Liver (tissue), 9 donors: ENCODE data around the gene ARHGEF18. TPM values are rescaled to one million over a fixed set of nuclear protein-coding genes. Genes with fewer than 3 reads are reported as not detected.
"Not testable (repeated sequence)": the region's sequence is repeated elsewhere in the genome, so short reads cannot be mapped to it uniquely, and the experiment has no call there.

ENCODE experiments used
- DNase-seq: peaks from one replicate; pipeline ENCODE4 v3.0.0-alpha.2; 2017; ENCODE audit warnings: low spot score
- H3K27ac ChIP-seq, 2 donors: one replicate each; pipeline ENCODE4 v1.7.0; 2013; ENCODE audit warnings: inconsistent platforms in 2 of 2, low read length in 2 of 2, control low read depth in 1 of 2, low read depth in 1 of 2, mild to moderate bottlenecking in 1 of 2
- H3K27me3 ChIP-seq, 4 donors: one replicate each; pipeline versions ENCODE4 v1.6.1 to v1.7.0; 2013; ENCODE audit warnings: low read length in 3 of 4, inconsistent platforms in 1 of 4, mild to moderate bottlenecking in 1 of 4, moderate library complexity in 1 of 4; ENCODE audit not compliant: control insufficient read depth in 4 of 4, insufficient read depth in 4 of 4
- H3K36me3 ChIP-seq, 4 donors: one replicate each; pipeline versions ENCODE4 v1.6.1 to v1.7.0; 2013; ENCODE audit warnings: low read length in 3 of 4, mild to moderate bottlenecking in 3 of 4, low read depth in 1 of 4, moderate library complexity in 1 of 4; ENCODE audit not compliant: control insufficient read depth in 4 of 4, insufficient read depth in 3 of 4
- H3K4me1 ChIP-seq, 4 donors: one replicate each; pipeline versions ENCODE4 v1.6.1 to v1.7.0; 2013; ENCODE audit warnings: low read length in 3 of 4, mild to moderate bottlenecking in 3 of 4, moderate library complexity in 1 of 4; ENCODE audit not compliant: control insufficient read depth in 4 of 4, insufficient read depth in 4 of 4
- H3K4me3 ChIP-seq, 3 donors: one replicate each; pipeline versions ENCODE4 v1.6.1 to v1.7.0; 2013; ENCODE audit warnings: low read length in 3 of 3, control low read depth in 1 of 3, low read depth in 1 of 3, mild to moderate bottlenecking in 1 of 3
- H3K9ac ChIP-seq, 2 donors: one replicate each; pipeline ENCODE4 v1.7.0; 2013; ENCODE audit warnings: low read length in 2 of 2, mild to moderate bottlenecking in 2 of 2, moderate library complexity in 2 of 2, control low read depth in 1 of 2, low read depth in 1 of 2
- H3K9me3 ChIP-seq, 4 donors: one replicate each; pipeline versions ENCODE4 v1.6.1 to v1.7.0; 2013; ENCODE audit warnings: low read length in 3 of 4; ENCODE audit not compliant: control insufficient read depth in 4 of 4
- ATF3 ChIP-seq: IDR thresholded peaks from 2 replicates; pipeline ENCODE4 v1.6.1; 2016; ENCODE audit warnings: antibody characterized with exemption
- EGR1 ChIP-seq, 2 donors: IDR thresholded peaks; 2 replicates each; pipeline ENCODE4 v1.6.1; 2016 to 2018; ENCODE audit warnings: antibody characterized with exemption in 2 of 2, low read depth in 2 of 2
- FOXA1 ChIP-seq: IDR thresholded peaks from 2 replicates; pipeline ENCODE4 v1.6.1; 2016; ENCODE audit warnings: antibody characterized with exemption
- FOXA2 ChIP-seq: IDR thresholded peaks from 2 replicates; pipeline ENCODE4 v1.6.1; 2016; ENCODE audit warnings: antibody characterized with exemption
- GABPA ChIP-seq, 2 donors: IDR thresholded peaks in 1 of 2; conservative IDR thresholded peaks in 1 of 2; 2 replicates each; pipeline ENCODE4 v1.6.1; 2016; ENCODE audit warnings: antibody characterized with exemption in 2 of 2, mild to moderate bottlenecking in 1 of 2, moderate library complexity in 1 of 2
- HNF4A ChIP-seq, 2 donors: conservative IDR thresholded peaks; 2 replicates each; pipeline ENCODE4 v1.6.1; 2016; ENCODE audit warnings: antibody characterized with exemption in 2 of 2, mild to moderate bottlenecking in 2 of 2
- HNF4G ChIP-seq: IDR thresholded peaks from 2 replicates; pipeline ENCODE4 v1.6.1; 2016; ENCODE audit warnings: antibody characterized with exemption
- JUND ChIP-seq, 2 donors: IDR thresholded peaks; 2 replicates each; pipeline ENCODE4 v1.6.1; 2016; ENCODE audit warnings: antibody characterized with exemption in 2 of 2
- MAX ChIP-seq: IDR thresholded peaks from 2 replicates; pipeline ENCODE4 v1.6.1; 2016; ENCODE audit warnings: antibody characterized with exemption
- NR2F2 ChIP-seq: IDR thresholded peaks from 2 replicates; pipeline ENCODE4 v1.6.1; 2016; ENCODE audit warnings: antibody characterized with exemption
- RAD21 ChIP-seq, 2 donors: IDR thresholded peaks; 2 replicates each; pipeline ENCODE4 v1.6.1; 2016; ENCODE audit warnings: antibody characterized with exemption in 2 of 2, mild to moderate bottlenecking in 2 of 2
- REST ChIP-seq: IDR thresholded peaks from 2 replicates; pipeline ENCODE4 v1.6.1; 2016; ENCODE audit warnings: antibody characterized with exemption, mild to moderate bottlenecking
- RXRA ChIP-seq, 2 donors: IDR thresholded peaks; 2 replicates each; pipeline ENCODE4 v1.6.1; 2017 to 2018; ENCODE audit warnings: antibody characterized with exemption in 2 of 2, mild to moderate bottlenecking in 1 of 2
- SP1 ChIP-seq: IDR thresholded peaks from 2 replicates; pipeline ENCODE4 v1.6.1; 2018; ENCODE audit warnings: antibody characterized with exemption, mild to moderate bottlenecking
- TAF1 ChIP-seq: conservative IDR thresholded peaks from 2 replicates; pipeline ENCODE4 v1.6.1; 2016; ENCODE audit warnings: antibody characterized with exemption, mild to moderate bottlenecking
- ZBTB33 ChIP-seq: IDR thresholded peaks from 2 replicates; pipeline ENCODE4 v1.6.1; 2016; ENCODE audit warnings: antibody characterized with exemption
- WGBS: extraction: QIAGEN DNeasy Blood & Tissue Kit; methylation state at CpG from one replicate; pipeline ENCODE4 v1.1.7; 2013; 5-methylcytosine and 5-hydroxymethylcytosine counted together
- polyA plus RNA-seq, 2 donors: library from polyadenylated mRNA; stranded (reverse) in 1 of 2; unstranded in 1 of 2; fragments of 200-250 nt in 1 of 2; fragments of >200 nt in 1 of 2; fragmentation: Nextera tagmentation in 1 of 2; extraction: Ambion mirVana in 1 of 2; gene quantifications; one replicate each; pipeline versions ENCODE4 v1.2.1 to v1.2.3, GENCODE V29; 2013 to 2015
- total RNA-seq, 2 donors: library from RNA; depleted of rRNA; stranded (reverse); fragments of >200 nt; gene quantifications; one replicate each; pipeline ENCODE4 v1.2.3, GENCODE V29; 2014
- donor health status: healthy.
- donor health status: healthy.
- donor health status: healthy.
- donor health status: healthy.
- donor health status: healthy.

ARHGEF18 gene
- total and polyA plus RNA-seq, 4 donors = 3.3 to 28.8 (median 14.9) TPM

GRCh38 chr19:7303470-7303869 lies 45.3 kb upstream of the ARHGEF18 start (continued):
- no peak for TF ChIP-seq RXRA (IDR thresholded peaks at IDR 0.05)
- TF ChIP-seq FOXA2 = no peak
- no peak for TF ChIP-seq HNF4G
- TF ChIP-seq TAF1 = no peak
- no peak for TF ChIP-seq ZBTB33
- no peak for TF ChIP-seq RAD21 (IDR thresholded peaks at IDR 0.05)
- no peak for TF ChIP-seq HNF4A (conservative IDR thresholded peaks at IDR 0.05)

- no peak overlapping the region for H3K9ac ChIP-seq
- no peaks in the 10 kb centered on the region for H3K36me3 ChIP-seq
- no peak overlapping the region for H3K27ac ChIP-seq
- no peaks in the 10 kb centered on the region for H3K27me3 ChIP-seq
- H3K4me1 ChIP-seq = no peaks in the 10 kb centered on the region
- DNase-seq = no peak
- TF ChIP-seq ATF3 = no peak
- no peak for TF ChIP-seq NR2F2
- no peak for TF ChIP-seq TAF1
- no peak for TF ChIP-seq FOXA1
- no peaks in the 10 kb centered on the region for H3K9me3 ChIP-seq
- H3K4me3 ChIP-seq = no peak overlapping the region
- WGBS = 79% methylated on average over 9 of the region's 9 CpGs
Observed at GRCh38 chr19:7304200-7304599, 44.5 kb upstream of the ARHGEF18 start.

GRCh38 chr19:7307590-7308218 lies 41.0 kb upstream of the ARHGEF18 start:
- no peaks in the 10 kb centered on the region for H3K4me1 ChIP-seq
- no peak overlapping the region for H3K27ac ChIP-seq
- WGBS = 89% methylated on average over 7 of the region's 7 CpGs
- TF ChIP-seq RAD21 (IDR thresholded peaks at IDR 0.05) = no peak
- TF ChIP-seq EGR1 (IDR thresholded peaks at IDR 0.05; ENCODE audit: low read depth in 2 of 2) = no peak
- no peak for TF ChIP-seq JUND (IDR thresholded peaks at IDR 0.05)
- no peak for TF ChIP-seq GABPA (IDR thresholded peaks at IDR 0.05 in 1 of 2, conservative IDR thresholded peaks at IDR 0.05 in 1 of 2)
- TF ChIP-seq FOXA2 = no peak
- TF ChIP-seq SP1 = no peak
- no peak for TF ChIP-seq MAX
- TF ChIP-seq HNF4G = no peak
- no peak for TF ChIP-seq REST
- no peak for TF ChIP-seq ATF3
- DNase-seq = no peak
- H3K9ac ChIP-seq = no peak overlapping the region
- H3K4me3 ChIP-seq = no peak overlapping the region
- no peaks in the 10 kb centered on the region for H3K36me3 ChIP-seq
- H3K27me3 ChIP-seq = no peaks in the 10 kb centered on the region
- H3K9me3 ChIP-seq = no peaks in the 10 kb centered on the region

- not testable (repeated sequence) for H3K36me3 ChIP-seq, H3K4me3 ChIP-seq, H3K27ac ChIP-seq, H3K4me1 ChIP-seq, H3K27me3 ChIP-seq, DNase-seq, H3K9ac ChIP-seq, H3K9me3 ChIP-seq
- WGBS = 86% methylated on average over 9 of the region's 9 CpGs
Observed at GRCh38 chr19:7308327-7308726, 40.4 kb upstream of the ARHGEF18 start.
